Ectodermal cell (in vitro differentiated cells): ENCODE data around the gene HOXA10.

Experiments
- H3K27ac ChIP-seq: 2 replicates; pipeline ENCODE4 v1.7.0; 2013; ENCODE audit warnings: mild to moderate bottlenecking, low read depth, low read length; ENCODE audit not compliant: insufficient read depth, poor library complexity, severe bottlenecking
- H3K27me3 ChIP-seq: 2 replicates; pipeline ENCODE4 v1.7.0; 2013; ENCODE audit warnings: mild to moderate bottlenecking, low read length; ENCODE audit not compliant: insufficient read depth, control insufficient read depth, poor library complexity, severe bottlenecking
- H3K36me3 ChIP-seq: one replicate; pipeline ENCODE4 v1.7.0; 2013; ENCODE audit warnings: low read length; ENCODE audit not compliant: control insufficient read depth, insufficient read depth
- H3K4me1 ChIP-seq: one replicate; pipeline ENCODE4 v1.7.0; 2013; ENCODE audit warnings: low read length; ENCODE audit not compliant: control insufficient read depth, insufficient read depth
- H3K4me3 ChIP-seq: 2 replicates; pipeline ENCODE4 v1.7.0; 2013; ENCODE audit warnings: low read depth, low read length, control low read depth; ENCODE audit not compliant: insufficient read depth
- H3K9me3 ChIP-seq: 2 replicates; pipeline ENCODE4 v1.7.0; 2013; ENCODE audit warnings: mild to moderate bottlenecking, low read length, moderate library complexity; ENCODE audit not compliant: control insufficient read depth
- WGBS, 2 experiments: methylation state at CpG; one replicate each; pipeline ENCODE4 v1.1.7; 2013; ENCODE audit warnings: missing lambda C conversion rate in 2 of 2; 5-methylcytosine and 5-hydroxymethylcytosine counted together

The HOXA10 gene

GRCh38 chr7:27146491-27147198, 27.5 kb downstream of the HOXA10 start:
- H3K4me1 ChIP-seq = peaks cover 9% of the 10 kb centered on the region
- no peaks in the 10 kb centered on the region for H3K36me3 ChIP-seq
- no peak overlapping the region for H3K4me3 ChIP-seq
- no peak overlapping the region for H3K27ac ChIP-seq
- peaks cover 100% of the 10 kb centered on the region for H3K27me3 ChIP-seq
- H3K9me3 ChIP-seq = no peaks in the 10 kb centered on the region
- 53 to 55% methylated on average over 5 of the region's 5 CpGs for WGBS, 2 experiments

GRCh38 chr7:27145914-27146412, 28.2 kb downstream of the HOXA10 start:
- 68 to 75% methylated on average over 11 of the region's 11 CpGs for WGBS, 2 experiments
- H3K4me1 ChIP-seq = peaks cover 4% of the 10 kb centered on the region
- H3K9me3 ChIP-seq = no peaks in the 10 kb centered on the region
- no peak overlapping the region for H3K27ac ChIP-seq
- no peaks in the 10 kb centered on the region for H3K36me3 ChIP-seq
- peaks cover 100% of the 10 kb centered on the region for H3K27me3 ChIP-seq
- no peak overlapping the region for H3K4me3 ChIP-seq

GRCh38 chr7:27145165-27145913, 28.8 kb downstream of the HOXA10 start:
- H3K4me1 ChIP-seq = peaks cover 4% of the 10 kb centered on the region
- no peak overlapping the region for H3K27ac ChIP-seq
- no peaks in the 10 kb centered on the region for H3K36me3 ChIP-seq
- H3K27me3 ChIP-seq = peaks cover 100% of the 10 kb centered on the region
- no peaks in the 10 kb centered on the region for H3K9me3 ChIP-seq
- H3K4me3 ChIP-seq = no peak overlapping the region
- WGBS, 2 experiments = 64 to 71% methylated on average over 47 of the region's 47 CpGs

GRCh38 chr7:27144781-27145164, 29.3 kb downstream of the HOXA10 start:
- H3K4me3 ChIP-seq = no peak overlapping the region
- H3K27ac ChIP-seq = no peak overlapping the region
- peaks cover 4% of the 10 kb centered on the region for H3K4me1 ChIP-seq
- H3K27me3 ChIP-seq = peaks cover 100% of the 10 kb centered on the region
- H3K9me3 ChIP-seq = no peaks in the 10 kb centered on the region
- WGBS, 2 experiments = 27 to 28% methylated on average over 31 of the region's 31 CpGs
- no peaks in the 10 kb centered on the region for H3K36me3 ChIP-seq

- H3K4me3 ChIP-seq = no peak overlapping the region
- peaks cover 4% of the 10 kb centered on the region for H3K4me1 ChIP-seq
- no peaks in the 10 kb centered on the region for H3K9me3 ChIP-seq
- WGBS, 2 experiments = 43 to 52% methylated on average over 36 to 40 of the region's 40 CpGs
- no peaks in the 10 kb centered on the region for H3K36me3 ChIP-seq
- H3K27me3 ChIP-seq = peaks cover 100% of the 10 kb centered on the region
- no peak overlapping the region for H3K27ac ChIP-seq
These were observed 30.0 kb downstream of the HOXA10 start for GRCh38 chr7:27143950-27144780.

- Histone ChIP-seq H3K27me3 (peaks cover 100% of the 10 kb centered on the region), H3K36me3 (no peaks in the 10 kb centered on the region), H3K9me3 (no peaks in the 10 kb centered on the region), H3K27ac (no peak within 1 kb of the TSS), H3K4me3 (peak within 1 kb of the TSS; percentile 39), H3K4me1 (peaks cover 4% of the 10 kb centered on the region)
- WGBS, 2 experiments = 1% methylated on average over 86 of the region's 86 CpGs
These were observed 30.8 kb downstream of the HOXA10 start, which contains the start of gene HOXA5 for GRCh38 chr7:27143023-27143949. Gene HOXA5 (minus strand): TSS chr7:27143681. CDS start chr7:27143607, 74 bp downstream.

GRCh38 chr7:27142580-27143022, 31.5 kb downstream of the HOXA10 start:
- H3K4me1 ChIP-seq = peaks cover 4% of the 10 kb centered on the region
- no peak overlapping the region for H3K4me3 ChIP-seq

GRCh38 chr7:27141923-27142579, 32.1 kb downstream of the HOXA10 start:
- no peak overlapping the region for H3K4me3 ChIP-seq
- no peaks in the 10 kb centered on the region for H3K9me3 ChIP-seq
- H3K4me1 ChIP-seq = peaks cover 4% of the 10 kb centered on the region
- no peaks in the 10 kb centered on the region for H3K36me3 ChIP-seq
- H3K27me3 ChIP-seq = peaks cover 100% of the 10 kb centered on the region
- no peak overlapping the region for H3K27ac ChIP-seq
- WGBS, 2 experiments = 3 to 4% methylated on average over 30 of the region's 30 CpGs

More at GRCh38 chr7:27142580-27143022, 31.5 kb downstream of the HOXA10 start:
- peaks cover 100% of the 10 kb centered on the region for H3K27me3 ChIP-seq
- no peak overlapping the region for H3K27ac ChIP-seq
- H3K36me3 ChIP-seq = no peaks in the 10 kb centered on the region
- WGBS, 2 experiments = 2 to 3% methylated on average over 28 to 29 of the region's 29 CpGs
- H3K9me3 ChIP-seq = no peaks in the 10 kb centered on the region
